HG03095 (cell line): Measurements from ENCODE around the gene SPAG8.

Experiments used
- ATAC-seq: cut with Tn5 transposase; IDR thresholded peaks from one replicate; pipeline ENCODE4 v1.9.1; 2021; ENCODE audit warnings: moderate library complexity; ENCODE audit not compliant: unreplicated experiment

Gene SPAG8

DNA sequence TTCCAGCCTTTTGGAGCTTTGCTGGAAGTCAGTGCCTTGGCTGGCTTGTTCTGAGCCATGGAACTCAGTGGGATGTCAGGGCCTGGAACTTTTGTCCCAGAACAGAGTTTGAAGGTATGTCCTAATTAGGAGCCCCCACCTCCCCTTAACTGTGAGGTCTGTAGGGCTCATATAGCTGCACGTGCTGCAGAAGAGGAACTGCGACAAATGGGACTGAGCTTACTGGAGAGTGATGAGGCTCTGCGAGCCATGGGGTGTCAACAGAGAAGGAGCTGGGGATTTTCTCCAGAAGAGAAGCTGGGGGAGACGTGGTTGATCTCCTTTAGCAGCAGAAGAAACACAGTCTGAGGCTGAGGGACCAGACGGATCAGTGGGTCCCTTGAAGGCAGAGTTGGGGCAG lies 27.9 kb upstream of the SPAG8 start:
- no peak for ATAC-seq

DNA sequence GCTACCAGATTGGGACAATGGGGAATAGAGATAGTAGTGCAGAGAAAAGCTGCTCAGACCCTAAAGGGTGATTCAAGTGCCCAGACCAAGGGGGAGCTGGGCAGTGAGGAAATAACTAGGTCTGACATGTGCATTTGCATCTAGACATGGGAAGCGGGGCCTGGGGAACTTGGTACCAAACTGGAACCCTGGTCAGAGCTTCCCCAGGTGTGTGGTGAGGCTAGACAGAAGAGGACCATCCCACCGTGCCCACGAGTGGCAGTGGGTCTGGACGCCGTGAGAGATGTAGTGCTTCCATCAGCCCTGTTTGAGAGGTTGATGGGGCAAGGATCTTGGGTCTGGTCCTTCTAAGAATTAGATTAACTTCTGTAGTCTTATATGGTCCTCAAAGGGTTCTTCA lies 24.5 kb upstream of the SPAG8 start:
- no peak for ATAC-seq

- ATAC-seq = no peak
These were observed 23.7 kb upstream of the SPAG8 start for GRCh38 chr9:35835766-35836165.

DNA sequence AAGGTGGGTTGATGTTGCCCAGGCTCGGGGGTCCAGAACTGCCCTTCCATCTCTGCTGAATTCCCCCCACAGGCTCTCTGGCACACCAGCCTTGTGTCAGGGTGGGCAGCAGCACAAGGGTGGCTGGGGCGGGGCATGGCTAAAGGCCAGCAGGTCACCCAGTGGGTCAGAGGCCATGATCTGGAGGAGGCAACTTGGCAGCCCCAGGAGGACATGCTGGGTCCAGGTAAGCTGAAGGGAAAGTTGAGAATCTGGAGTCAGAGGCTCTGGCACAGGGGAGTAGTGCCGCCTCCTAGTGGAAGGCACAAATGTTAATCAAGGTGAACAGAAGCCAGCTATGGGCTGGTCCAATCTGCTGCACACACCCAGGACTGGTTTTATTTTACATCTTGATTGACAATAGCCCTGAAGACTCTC lies 23.2 kb upstream of the SPAG8 start:
- ATAC-seq = no peak

- ATAC-seq = no peak
These were observed 22.5 kb upstream of the SPAG8 start for GRCh38 chr9:35834260-35835215.

GRCh38 chr9:35832814-35833213 lies 20.8 kb upstream of the SPAG8 start:
- ATAC-seq = no peak

GRCh38 chr9:35831040-35831439 lies 19.0 kb upstream of the SPAG8 start:
- ATAC-seq = no peak

- ATAC-seq = no peak
These were observed 17.7 kb upstream of the SPAG8 start for GRCh38 chr9:35829764-35830096.

- ATAC-seq = peak; percentile 73
These were observed 17.2 kb upstream of the SPAG8 start, which contains the start of gene TMEM8B for GRCh38 chr9:35829084-35829763. Gene TMEM8B, plus strand, starts transcription at chr9:35829228. Its CDS starts 220 bp downstream, at chr9:35829448.

GRCh38 chr9:35828716-35829083 lies 16.6 kb upstream of the SPAG8 start, which contains the start of gene FAM221B:
Gene FAM221B, minus strand, starts transcription at chr9:35828732. Its CDS starts 2,571 bp downstream, at chr9:35826161.
- ATAC-seq = no peak

- ATAC-seq = no peak
These were observed 15.4 kb upstream of the SPAG8 start for GRCh38 chr9:35827486-35827885.

DNA sequence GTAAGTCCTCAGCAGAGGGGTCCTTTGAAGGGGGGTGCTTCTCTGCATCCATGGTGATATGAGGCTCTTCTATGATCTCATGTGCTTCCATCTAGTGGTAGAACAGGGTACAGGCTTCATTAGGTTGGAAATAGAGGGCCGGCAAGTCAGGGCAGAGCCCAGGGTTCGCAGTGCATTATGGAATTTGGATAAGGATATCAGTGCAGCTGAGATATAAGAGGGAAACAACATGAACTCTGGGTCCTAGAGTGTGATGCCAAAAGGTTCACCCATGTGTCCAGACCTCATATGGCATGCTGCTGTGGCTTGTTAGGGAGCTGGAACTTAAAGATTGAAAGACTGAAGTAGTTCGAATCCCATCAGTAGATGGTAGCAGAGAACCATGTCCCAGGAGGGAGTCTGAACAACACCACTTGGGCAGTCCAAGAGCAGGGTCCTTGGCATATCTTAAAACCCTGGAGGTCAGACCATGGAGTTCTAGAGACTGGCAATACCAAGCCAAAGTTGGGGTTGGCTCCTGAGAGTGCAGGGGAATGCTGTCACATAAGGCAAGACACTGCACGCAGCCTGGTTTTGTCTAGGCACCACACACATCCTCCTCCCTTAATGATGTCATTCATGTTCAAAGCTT lies 14.1 kb upstream of the SPAG8 start:
- no peak for ATAC-seq

DNA sequence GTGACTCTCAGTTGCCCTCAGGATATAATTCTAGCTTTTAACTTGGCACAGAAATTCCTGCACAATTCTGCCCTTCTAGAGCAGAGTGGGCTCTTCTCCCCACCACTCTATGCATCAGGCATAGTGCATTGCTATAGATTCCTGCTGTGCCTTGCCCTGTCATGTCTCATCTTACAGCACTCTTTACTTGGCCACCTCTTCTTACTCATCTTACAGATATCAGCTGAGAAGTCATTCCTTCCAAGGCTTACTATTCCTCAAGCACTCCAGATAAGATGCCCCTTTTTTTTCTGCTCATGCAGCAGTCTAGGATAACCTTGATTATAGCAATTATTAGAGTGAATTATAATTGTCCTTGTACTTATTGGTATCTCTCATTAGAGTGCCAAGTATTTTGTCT lies 10.9 kb upstream of the SPAG8 start:
- no peak for ATAC-seq

- ATAC-seq = no peak
These were observed 8.0 kb upstream of the SPAG8 start for GRCh38 chr9:35820076-35820475.

DNA sequence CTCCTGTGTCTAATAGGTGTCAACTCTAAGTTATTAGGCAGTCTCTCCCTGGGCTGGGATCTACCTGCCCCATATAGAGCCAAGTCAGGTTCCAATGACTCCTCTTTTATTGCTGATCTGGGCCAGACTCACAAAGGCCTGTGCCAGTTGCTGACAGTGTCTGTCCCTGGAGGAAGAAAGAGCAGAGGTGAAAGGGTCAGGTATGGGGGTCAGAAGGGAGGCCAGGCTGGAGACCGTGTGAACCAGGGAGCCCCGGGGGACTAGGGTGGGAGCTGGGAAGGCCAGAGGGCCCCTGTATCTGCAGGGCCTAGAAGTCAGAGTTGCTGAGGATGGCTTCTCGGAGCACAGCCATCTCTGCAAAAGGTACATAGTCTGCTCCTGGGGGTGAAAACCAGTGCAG lies 6.3 kb upstream of the SPAG8 start:
- no peak for ATAC-seq

DNA sequence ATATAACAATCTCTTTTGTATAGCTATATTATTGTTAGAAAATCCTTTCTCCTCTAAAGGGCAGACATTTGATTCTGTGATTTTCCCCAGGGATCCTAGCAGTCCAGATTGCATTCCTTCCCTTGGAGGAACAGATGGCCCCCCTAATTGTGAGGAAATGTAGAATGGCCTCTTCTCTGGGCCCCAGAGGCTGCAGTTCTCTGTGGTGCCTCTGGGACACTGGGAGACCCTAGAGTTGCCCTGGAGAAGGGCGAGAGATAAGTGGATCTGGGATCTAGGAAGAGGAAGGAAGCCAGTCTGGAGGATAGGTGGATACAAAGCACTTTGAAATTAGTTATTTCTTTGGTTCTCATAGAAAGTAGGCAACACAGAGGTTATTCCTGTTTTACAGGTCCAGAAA lies 4.6 kb upstream of the SPAG8 start:
- no peak for ATAC-seq

DNA sequence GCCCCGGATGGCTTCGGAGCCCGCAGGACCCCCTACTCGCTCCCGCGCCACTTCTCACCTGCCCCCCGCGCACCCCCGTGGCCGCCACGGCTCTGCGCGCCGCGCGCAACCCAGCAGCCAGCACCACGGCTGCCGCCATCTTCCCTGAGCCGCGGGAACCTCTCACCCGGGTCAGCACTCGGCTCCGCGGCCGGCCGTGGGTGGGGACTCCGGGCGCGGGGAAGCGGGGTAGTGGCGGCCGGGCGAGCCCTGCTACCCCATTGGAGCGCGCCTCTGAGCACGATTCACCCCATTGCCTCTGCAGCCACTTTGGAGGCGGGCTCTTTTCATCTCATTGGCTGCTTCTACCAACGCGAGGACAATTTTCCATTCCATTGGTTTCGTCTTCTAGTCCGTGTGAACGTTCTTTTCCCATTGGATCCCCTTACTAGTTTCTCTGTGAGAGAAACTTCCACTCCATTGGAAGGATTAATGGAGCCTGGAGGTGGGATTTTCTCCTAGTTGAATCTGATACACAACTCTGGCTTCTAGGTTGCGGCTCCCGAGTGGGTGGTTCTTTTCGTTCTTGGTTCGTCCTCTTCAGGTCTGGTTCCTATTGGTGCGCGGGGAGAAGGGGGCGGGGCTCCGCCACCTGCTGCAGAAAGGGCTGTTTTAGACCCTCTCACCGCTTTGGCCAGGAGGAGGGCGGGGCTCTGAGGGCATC lies 2.9 kb upstream of the SPAG8 start, which contains the start of gene HINT2:
HINT2 (minus strand) TSS at position 202 of the 703 bp plus-strand sequence; CDS start at position 139, 63 bp downstream.
- ATAC-seq = peak; percentile 66

GRCh38 chr9:35814106-35814840 lies 2.2 kb upstream of the SPAG8 start:
- peak; percentile 18 for ATAC-seq

DNA sequence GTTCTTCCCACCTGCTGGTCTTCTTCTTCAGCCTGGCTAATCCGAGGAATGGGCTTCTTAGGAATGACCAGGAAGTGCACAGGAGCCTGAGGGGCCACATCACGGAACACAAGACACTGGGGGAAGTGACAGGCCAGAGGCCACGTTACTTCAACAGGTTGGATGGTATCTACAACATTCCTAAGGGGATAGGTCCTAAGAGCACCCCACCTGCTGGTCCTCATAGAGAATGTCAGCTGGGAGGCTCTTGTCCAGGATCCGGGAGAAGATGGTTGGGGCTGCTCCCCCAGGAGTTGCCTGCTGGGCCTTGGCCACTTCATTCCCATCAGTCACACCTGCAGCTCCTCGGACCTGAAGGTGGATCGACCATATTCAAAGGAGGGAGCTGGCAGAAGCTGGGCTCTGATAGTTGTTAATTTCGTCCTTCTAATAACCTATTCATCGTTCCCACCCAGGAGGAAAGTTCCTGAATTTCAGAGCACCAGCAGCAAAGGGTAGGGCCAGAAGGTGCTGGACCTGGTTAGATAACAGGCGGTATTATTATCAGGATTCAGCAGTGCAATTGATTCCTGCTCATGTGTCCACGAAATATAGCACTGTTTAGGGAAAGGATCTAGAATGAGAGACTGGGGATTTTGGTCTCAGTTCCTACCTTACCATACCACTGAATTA lies 1.5 kb upstream of the SPAG8 start:
- ATAC-seq = no peak
